HCT116 (cell line): Measurements from ENCODE around the gene NDUFA3. TPM values are rescaled to one million over a fixed set of nuclear protein-coding genes. Genes with fewer than 3 reads are reported as not detected.

Source experiments
- ATAC-seq: fragments of 200-7000 bp; cut with Tn5 transposase; 2 replicates; pipeline ENCODE4 v1.9.1; 2020; ENCODE audit warnings: mild to moderate bottlenecking, moderate library complexity
- BruUV-seq: library from RNA; stranded (reverse); fragments of 400-500 nt; replicated peaks from 2 replicates; lab custom pipeline; 2021; lab: Mats Ljungman, UMichigan
- CTCF ChIA-PET: fragments of 300-600 bp; sonication (Branson Sonifier 250); formaldehyde crosslinking; loops from one replicate; lab custom pipeline; 2021; ENCODE audit warnings: antibody characterized with exemption; lab: Charles Lee
- POLR2A ChIA-PET: fragments of 300-600, 350-600 bp; sonication (Branson Sonifier 250); formaldehyde crosslinking; loops from one replicate; lab custom pipeline; 2021; ENCODE audit warnings: antibody characterized with exemption; lab: Charles Lee
- RAD21 ChIA-PET, 2 experiments: fragments of 300-600 bp; sonication (Branson Sonifier 250); formaldehyde crosslinking; loops; one replicate each; lab custom pipeline; 2023; ENCODE audit warnings: low total read pairs in 2 of 2; ENCODE audit not compliant: uncharacterized antibody in 2 of 2, unreplicated experiment in 2 of 2, low non-redundant PET in 1 of 2; lab: Charles Lee
- DNase-seq: peaks from one replicate; pipeline ENCODE4 v3.0.0-alpha.2; 2010; ENCODE audit warnings: low read depth, low spot score
- H2AFZ ChIP-seq: fragments of 200-600 bp; shearing (Covaris generic), sonication (generic); 2 replicates; pipeline ENCODE4 v1.6.1; 2017; ENCODE audit warnings: low read depth, mixed run types, mixed read lengths, antibody characterized with exemption, low read length; ENCODE audit not compliant: poor library complexity, severe bottlenecking
- H3K27ac ChIP-seq: 2 replicates; pipeline ENCODE4 v1.5.1; 2012; ENCODE audit warnings: low read depth, low read length
- H3K27me3 ChIP-seq: fragments of 200-600 bp; sonication (generic); 2 replicates; pipeline ENCODE4 v1.6.1; 2016; ENCODE audit warnings: mixed run types, low read length, mixed read lengths; ENCODE audit not compliant: insufficient read depth
- H3K36me3 ChIP-seq, 2 experiments: fragments of 200-500 bp in 1 of 2; fragments of 200-600 bp in 1 of 2; sonication (Bioruptor generic) in 1 of 2; sonication (generic) in 1 of 2; 2 replicates each; pipeline versions ENCODE4 v1.5.1 to v1.6.1; 2014 to 2016; ENCODE audit warnings: low read length in 2 of 2, inconsistent platforms in 1 of 2, mixed read lengths in 1 of 2, mixed run types in 1 of 2; ENCODE audit not compliant: insufficient read depth in 2 of 2, control insufficient read depth in 1 of 2
- H3K4me1 ChIP-seq, 2 experiments: fragments of 200-600 bp in 1 of 2; sonication (generic) in 1 of 2; 2 replicates each; pipeline versions ENCODE4 v1.5.1 to v1.6.1; 2012 to 2017; ENCODE audit warnings: low read length in 2 of 2, inconsistent platforms in 1 of 2, mild to moderate bottlenecking in 1 of 2, mixed read lengths in 1 of 2, mixed run types in 1 of 2, moderate library complexity in 1 of 2; ENCODE audit not compliant: insufficient read depth in 2 of 2, control insufficient read depth in 1 of 2
- H3K4me2 ChIP-seq: fragments of 200-600 bp; sonication (generic); 2 replicates; pipeline ENCODE4 v1.6.1; 2017; ENCODE audit warnings: mixed run types, low read length, mixed read lengths
- H3K4me3 ChIP-seq, 2 experiments: fragments of 200-600 bp in 1 of 2; sonication (generic) in 1 of 2; replicated peaks in 1 of 2; 2 replicates each; pipeline ENCODE4 v1.5.1; 2011 to 2016; ENCODE audit warnings: low read length in 2 of 2, control low read depth in 1 of 2, low read depth in 1 of 2, mild to moderate bottlenecking in 1 of 2, mixed read lengths in 1 of 2, mixed run types in 1 of 2
- H3K79me2 ChIP-seq: fragments of 200-600 bp; sonication (generic); 2 replicates; pipeline ENCODE4 v1.6.1; 2017; ENCODE audit warnings: mild to moderate bottlenecking, mixed run types, low read length, moderate library complexity, mixed read lengths; ENCODE audit not compliant: insufficient read depth
- H3K9ac ChIP-seq: fragments of 200-600 bp; sonication (generic); 2 replicates; pipeline ENCODE4 v1.6.1; 2016; ENCODE audit warnings: low read length, mixed read lengths
- H3K9me2 ChIP-seq: fragments of 200-600 bp; sonication (generic), shearing (Covaris generic); 2 replicates; pipeline ENCODE4 v1.6.1; 2017; ENCODE audit warnings: mixed run types, mild to moderate bottlenecking, moderate library complexity; ENCODE audit not compliant: insufficient read depth
- H3K9me3 ChIP-seq, 2 experiments: fragments of 200-500 bp in 1 of 2; fragments of 200-600 bp in 1 of 2; sonication (Bioruptor generic) in 1 of 2; sonication (generic) in 1 of 2; 2 replicates each; pipeline ENCODE4 v1.6.1; 2014 to 2017; ENCODE audit warnings: low read length in 2 of 2, mixed read lengths in 2 of 2, inconsistent platforms in 1 of 2, low read depth in 1 of 2, mild to moderate bottlenecking in 1 of 2, mixed run types in 1 of 2, moderate library complexity in 1 of 2; ENCODE audit not compliant: control insufficient read depth in 1 of 2, insufficient read depth in 1 of 2
- H4K20me1 ChIP-seq: fragments of 200-600 bp; sonication (generic), shearing (Covaris generic); 2 replicates; pipeline ENCODE4 v1.6.1; 2017; ENCODE audit warnings: mixed run types, mild to moderate bottlenecking, moderate library complexity; ENCODE audit not compliant: insufficient read depth
- ATF3 ChIP-seq: IDR thresholded peaks from 2 replicates; pipeline ENCODE4 v1.6.1; 2012
- CBX3 ChIP-seq: IDR thresholded peaks from 2 replicates; pipeline ENCODE4 v1.6.1; 2012; ENCODE audit warnings: low read depth
- CEBPB ChIP-seq: IDR thresholded peaks from 2 replicates; pipeline ENCODE4 v1.6.1; 2012; ENCODE audit warnings: low read depth
- CTCF ChIP-seq, 3 experiments: fragments of 200-600 bp in 1 of 3; sonication (generic) in 1 of 3; IDR thresholded peaks in 2 of 3; conservative IDR thresholded peaks in 1 of 3; 2 replicates each; pipeline ENCODE4 v1.5.1; 2012 to 2017; ENCODE audit warnings: low read depth in 2 of 3, low read length in 2 of 3, antibody characterized with exemption in 1 of 3, borderline replicate concordance in 1 of 3, control low read depth in 1 of 3, mild to moderate bottlenecking in 1 of 3, mixed read lengths in 1 of 3, mixed run types in 1 of 3, moderate library complexity in 1 of 3; ENCODE audit not compliant: insufficient read depth in 1 of 3
- ELF1 ChIP-seq: IDR thresholded peaks from 2 replicates; pipeline ENCODE4 v1.6.1; 2012; ENCODE audit warnings: low read depth, borderline replicate concordance
- EZH2phosphoT487 ChIP-seq: fragments of 200-600 bp; IDR thresholded peaks from 2 replicates; pipeline ENCODE4 v1.6.1; 2018; ENCODE audit warnings: antibody characterized with exemption, borderline replicate concordance
- JUND ChIP-seq: IDR thresholded peaks from 2 replicates; pipeline ENCODE4 v1.6.1; 2012
- POLR2AphosphoS5 ChIP-seq: IDR thresholded peaks from 2 replicates; pipeline ENCODE4 v1.6.1; 2011; ENCODE audit warnings: mild to moderate bottlenecking, low read depth, low read length, moderate library complexity
- RAD21 ChIP-seq: IDR thresholded peaks from 2 replicates; pipeline ENCODE4 v1.6.1; 2012; ENCODE audit warnings: low read depth, mild to moderate bottlenecking
- REST ChIP-seq: IDR thresholded peaks from 2 replicates; pipeline ENCODE4 v1.6.1; 2012; ENCODE audit warnings: low read depth
- SIN3A ChIP-seq: IDR thresholded peaks from 2 replicates; pipeline ENCODE4 v1.6.1; 2012; ENCODE audit warnings: low read depth
- YY1 ChIP-seq: IDR thresholded peaks from 2 replicates; pipeline ENCODE4 v1.6.1; 2011; ENCODE audit warnings: low read length, low read depth, moderate library complexity, mild to moderate bottlenecking; ENCODE audit not compliant: insufficient replicate concordance; ENCODE audit errors: extremely low read depth
- ZBTB33 ChIP-seq: IDR thresholded peaks from 2 replicates; pipeline ENCODE4 v1.6.1; 2011; ENCODE audit warnings: mild to moderate bottlenecking, low read length, moderate library complexity; ENCODE audit not compliant: insufficient replicate concordance; ENCODE audit errors: extremely low read depth
- intact Hi-C: fragments of 100-400 bp; cut with micrococcal nuclease; formaldehyde crosslinking; loops from 2 replicates; pipeline ENCODE4 v1.10.0; 2022
- total RNA-seq: library from RNA; stranded (reverse); gene quantifications from one replicate; pipeline ENCODE4 v1.2.1, GENCODE V29; 2021; ENCODE audit not compliant: unreplicated experiment

NDUFA3 gene
- total RNA-seq, 1 experiment from 2014 or later, result 149 TPM

GRCh38 chr19:54115109-54116063 is 12.7 kb downstream of the NDUFA3 start, which contains the start of the genes PRPF31 and TFPT (continued):
- TF ChIP-seq REST (no peak), ATF3 (no peak)
- TF ChIP-seq, all 23 proteins: peak for 12

GRCh38 chr19:54121259-54121658 is 18.6 kb downstream of the NDUFA3 start:
- peaks cover 6 to 10% of the 10 kb centered on the region in 2 experiments; a peak in 3 of 4 replicates for H3K4me1 ChIP-seq
- no peaks in the 10 kb centered on the region for H3K9me3 ChIP-seq
- no peak for DNase-seq
- H3K27ac ChIP-seq, result no peak overlapping the region
- BruUV-seq, result no TSS peak
- no peaks in the 10 kb centered on the region for H3K27me3 ChIP-seq
- ATAC-seq, result no peak
- H2AFZ ChIP-seq, result no peak overlapping the region
- intact Hi-C loops, result no loop called here
- no peaks in the 10 kb centered on the region for H4K20me1 ChIP-seq
- H3K9me2 ChIP-seq, result no peaks in the 10 kb centered on the region
- ChIA-PET CTCF (no interaction called here), POLR2A (no interaction called here), RAD21 (no interaction called here)
- no peak overlapping the region for H3K4me2 ChIP-seq
- H3K79me2 ChIP-seq, result peaks cover 24% of the 10 kb centered on the region
- peaks cover 29 to 46% of the 10 kb centered on the region in 2 experiments; a peak in 3 of 4 replicates for H3K36me3 ChIP-seq
- no peak overlapping the region for H3K9ac ChIP-seq
- H3K4me3 ChIP-seq, result no peak overlapping the region
- TF ChIP-seq RAD21 (no peak), ZBTB33 (no peak), JUND (no peak), CEBPB (no peak), ELF1 (no peak), CBX3 (no peak), YY1 (no peak), CTCF (IDR thresholded peaks at IDR 0.05 in 2 of 3, conservative IDR thresholded peaks at IDR 0.05 in 1 of 3; ENCODE audit: borderline replicate concordance in 1 of 3, insufficient read depth in 1 of 3, low read depth in 2 of 3, low read length in 2 of 3) (no peak), EZH2phosphoT487 (no peak), POLR2AphosphoS5 (no peak), SIN3A (no peak)
